ENCODE measurements around the gene ARL11. TPM values are rescaled to one million over a fixed set of nuclear protein-coding genes. Genes with fewer than 3 reads are reported as not detected.

ARL11 gene
- total RNA-seq, 3 donors from 2014 or later: 1.3 to 2.3 (median 2.0) TPM

- Histone ChIP-seq H3K9me3 (no peaks in the 10 kb centered on the region), H3K4me1 (ENCODE audit: low read depth) (no peaks in the 10 kb centered on the region), H3K4me3 (no peak overlapping the region), H3K36me3 (ENCODE audit: low read depth) (no peaks in the 10 kb centered on the region)
- intact Hi-C loops (cut with DNase I, micrococcal nuclease): loop anchor here (5.0 to 10.0 kb wide), 2 partner anchors 175 to 177 kb away; no protein-coding TSS in a partner anchor
- ATAC-seq (peak; percentile 97), DNase-seq (peak in 2 of 3 donors; percentile 69 to 75)
- TF ChIP-seq, protein P1, sequence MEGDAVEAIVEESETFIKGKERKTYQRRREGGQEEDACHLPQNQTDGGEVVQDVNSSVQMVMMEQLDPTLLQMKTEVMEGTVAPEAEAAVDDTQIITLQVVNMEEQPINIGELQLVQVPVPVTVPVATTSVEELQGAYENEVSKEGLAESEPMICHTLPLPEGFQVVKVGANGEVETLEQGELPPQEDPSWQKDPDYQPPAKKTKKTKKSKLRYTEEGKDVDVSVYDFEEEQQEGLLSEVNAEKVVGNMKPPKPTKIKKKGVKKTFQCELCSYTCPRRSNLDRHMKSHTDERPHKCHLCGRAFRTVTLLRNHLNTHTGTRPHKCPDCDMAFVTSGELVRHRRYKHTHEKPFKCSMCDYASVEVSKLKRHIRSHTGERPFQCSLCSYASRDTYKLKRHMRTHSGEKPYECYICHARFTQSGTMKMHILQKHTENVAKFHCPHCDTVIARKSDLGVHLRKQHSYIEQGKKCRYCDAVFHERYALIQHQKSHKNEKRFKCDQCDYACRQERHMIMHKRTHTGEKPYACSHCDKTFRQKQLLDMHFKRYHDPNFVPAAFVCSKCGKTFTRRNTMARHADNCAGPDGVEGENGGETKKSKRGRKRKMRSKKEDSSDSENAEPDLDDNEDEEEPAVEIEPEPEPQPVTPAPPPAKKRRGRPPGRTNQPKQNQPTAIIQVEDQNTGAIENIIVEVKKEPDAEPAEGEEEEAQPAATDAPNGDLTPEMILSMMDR (IDR thresholded peaks at IDR 0.05): peak; percentile 67
These were observed 41.5 kb downstream of the ARL11 start for GRCh38 chr13:49669735-49670309.

GRCh38 chr13:49670828-49671227, 42.5 kb downstream of the ARL11 start:
- TF ChIP-seq, protein P1 (IDR thresholded peaks at IDR 0.05): no peak
- no peak for ATAC-seq
- intact Hi-C loops (cut with DNase I, micrococcal nuclease): loop anchor here in 1 of 2 donors (5.0 kb wide), 1 partner anchor 176 kb away; no protein-coding TSS in a partner anchor
- H3K36me3 ChIP-seq (ENCODE audit: low read depth): no peaks in the 10 kb centered on the region
- no peak for DNase-seq
- H3K9me3 ChIP-seq: no peaks in the 10 kb centered on the region
- no peaks in the 10 kb centered on the region for H3K4me1 ChIP-seq (ENCODE audit: low read depth)
- H3K4me3 ChIP-seq: no peak overlapping the region

GRCh38 chr13:49676581-49677298, 48.4 kb downstream of the ARL11 start:
- H3K4me3 ChIP-seq: no peak overlapping the region
- DNase-seq: peak in 1 of 3 donors; percentile 49
- peak; percentile 98 for ATAC-seq
- TF ChIP-seq, protein P1 (IDR thresholded peaks at IDR 0.05): no peak
- H3K9me3 ChIP-seq: no peaks in the 10 kb centered on the region
- no peaks in the 10 kb centered on the region for H3K36me3 ChIP-seq (ENCODE audit: low read depth)
- intact Hi-C loops (cut with DNase I, micrococcal nuclease): no loop called here
- peaks cover 4% of the 10 kb centered on the region for H3K4me1 ChIP-seq (ENCODE audit: low read depth)

GRCh38 chr13:49678191-49678914, 50.0 kb downstream of the ARL11 start:
- intact Hi-C loops (cut with DNase I, micrococcal nuclease): no loop called here
- Histone ChIP-seq H3K36me3 (ENCODE audit: low read depth) (no peaks in the 10 kb centered on the region), H3K9me3 (no peaks in the 10 kb centered on the region), H3K4me1 (ENCODE audit: low read depth) (peaks cover 4% of the 10 kb centered on the region), H3K4me3 (no peak overlapping the region)
- ATAC-seq (no peak), DNase-seq (no peak)
- TF ChIP-seq, protein P1 (IDR thresholded peaks at IDR 0.05): no peak

DNA sequence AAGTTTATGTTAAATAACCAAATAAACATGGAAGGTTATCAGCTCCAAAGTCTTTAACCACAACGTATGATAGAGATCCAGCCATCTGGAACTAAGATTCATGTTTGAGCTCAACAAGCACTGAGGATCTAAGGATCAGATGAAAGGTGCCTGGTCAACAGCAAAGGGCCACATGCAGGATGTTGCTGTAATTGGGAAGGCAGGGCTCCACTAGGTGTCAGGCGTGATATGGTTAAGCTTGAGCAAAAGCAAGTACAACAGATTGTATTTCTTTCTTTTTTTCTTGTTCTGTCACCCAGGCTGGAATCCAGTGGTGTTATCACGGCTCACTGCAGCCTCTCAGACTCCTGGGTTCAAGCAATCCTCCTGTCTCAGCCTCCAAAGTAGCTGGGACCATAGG, 50.9 kb downstream of the ARL11 start:
- no peaks in the 10 kb centered on the region for H3K9me3 ChIP-seq
- TF ChIP-seq, protein P1 (IDR thresholded peaks at IDR 0.05): no peak
- ATAC-seq: peak; percentile 35
- intact Hi-C loops (cut with DNase I, micrococcal nuclease): no loop called here
- no peak overlapping the region for H3K4me3 ChIP-seq
- H3K36me3 ChIP-seq (ENCODE audit: low read depth): no peaks in the 10 kb centered on the region
- DNase-seq: peak in 1 of 3 donors; percentile 29
- peaks cover 4% of the 10 kb centered on the region for H3K4me1 ChIP-seq (ENCODE audit: low read depth)

Data from mucosa of descending colon (tissue), 3 donors.